A549 (cell line): Measurements from ENCODE around the gene FOXO3.

Experiments
- HDAC2 ChIP-seq: fragments of 200-600 bp; sonication (generic); IDR thresholded peaks from 2 replicates; pipeline ENCODE4 v1.6.1; 2016
- RAD21 ChIP-seq, 2 experiments: fragments of >200 bp in 1 of 2; sonication (Bioruptor Twin) in 1 of 2; formaldehyde crosslinking in 1 of 2; IDR thresholded peaks in 1 of 2; conservative IDR thresholded peaks in 1 of 2; 2 replicates in 1 of 2; 3 replicates in 1 of 2; pipeline ENCODE4 v1.6.1; 2012 to 2018; ENCODE audit warnings: inconsistent platforms in 1 of 2
- RFX5 ChIP-seq: fragments of 450-650 bp; IDR thresholded peaks from 2 replicates; pipeline ENCODE4 v1.7.1; 2014; ENCODE audit warnings: antibody characterized with exemption, mild to moderate bottlenecking, moderate library complexity

- TF ChIP-seq HDAC2 (no peak), RAD21 (conservative IDR thresholded peaks at IDR 0.05 in 1 of 2, IDR thresholded peaks at IDR 0.05 in 1 of 2) (no peak), RFX5 (no peak)
Measured at GRCh38 chr6:108585359-108585758, 24.6 kb downstream of the FOXO3 start.
